ENCODE data around the gene NKX3-2.

NKX3-2 gene

GRCh38 chr4:13537011-13537831 is 7.1 kb downstream of the NKX3-2 start:
- H3K9ac ChIP-seq (ENCODE audit: low read depth, low read length) = no peak overlapping the region
- peaks cover 100% of the 10 kb centered on the region for H3K27me3 ChIP-seq (ENCODE audit: control insufficient read depth, insufficient read depth, low read length)
- H3K9me3 ChIP-seq (ENCODE audit: control insufficient read depth, insufficient read depth, low read length) = no peaks in the 10 kb centered on the region
- H3K4me3 ChIP-seq (ENCODE audit: low read depth, low read length) = peak overlapping the region; percentile 18
- H3K4me1 ChIP-seq (ENCODE audit: control insufficient read depth, insufficient read depth, low read length) = peaks cover 3% of the 10 kb centered on the region
- H3K36me3 ChIP-seq (ENCODE audit: control insufficient read depth, insufficient read depth, low read length) = no peaks in the 10 kb centered on the region

GRCh38 chr4:13536607-13537006 is 7.7 kb downstream of the NKX3-2 start:
- Histone ChIP-seq H3K27me3 (ENCODE audit: control insufficient read depth, insufficient read depth, low read length) (peaks cover 100% of the 10 kb centered on the region), H3K9me3 (ENCODE audit: control insufficient read depth, insufficient read depth, low read length) (no peaks in the 10 kb centered on the region), H3K4me3 (ENCODE audit: low read depth, low read length) (no peak overlapping the region), H3K4me1 (ENCODE audit: control insufficient read depth, insufficient read depth, low read length) (peaks cover 4% of the 10 kb centered on the region), H3K36me3 (ENCODE audit: control insufficient read depth, insufficient read depth, low read length) (no peaks in the 10 kb centered on the region), H3K9ac (ENCODE audit: low read depth, low read length) (no peak overlapping the region)

- Histone ChIP-seq H3K36me3 (ENCODE audit: control insufficient read depth, insufficient read depth, low read length) (no peaks in the 10 kb centered on the region), H3K4me3 (ENCODE audit: low read depth, low read length) (peak overlapping the region; percentile 33), H3K9ac (ENCODE audit: low read depth, low read length) (no peak overlapping the region), H3K4me1 (ENCODE audit: control insufficient read depth, insufficient read depth, low read length) (peaks cover 3% of the 10 kb centered on the region), H3K27me3 (ENCODE audit: control insufficient read depth, insufficient read depth, low read length) (peaks cover 100% of the 10 kb centered on the region), H3K9me3 (ENCODE audit: control insufficient read depth, insufficient read depth, low read length) (no peaks in the 10 kb centered on the region)
Measured at GRCh38 chr4:13535708-13536361, 8.5 kb downstream of the NKX3-2 start.

GRCh38 chr4:13535118-13535517 is 9.2 kb downstream of the NKX3-2 start:
- Histone ChIP-seq H3K4me1 (ENCODE audit: control insufficient read depth, insufficient read depth, low read length) (peaks cover 3% of the 10 kb centered on the region), H3K9ac (ENCODE audit: low read depth, low read length) (no peak overlapping the region), H3K9me3 (ENCODE audit: control insufficient read depth, insufficient read depth, low read length) (no peaks in the 10 kb centered on the region), H3K27me3 (ENCODE audit: control insufficient read depth, insufficient read depth, low read length) (peaks cover 100% of the 10 kb centered on the region), H3K36me3 (ENCODE audit: control insufficient read depth, insufficient read depth, low read length) (no peaks in the 10 kb centered on the region), H3K4me3 (ENCODE audit: low read depth, low read length) (no peak overlapping the region)

- H3K4me3 ChIP-seq (ENCODE audit: low read depth, low read length) = peak overlapping the region; percentile 11
- no peak overlapping the region for H3K9ac ChIP-seq (ENCODE audit: low read depth, low read length)
- H3K36me3 ChIP-seq (ENCODE audit: control insufficient read depth, insufficient read depth, low read length) = no peaks in the 10 kb centered on the region
- no peaks in the 10 kb centered on the region for H3K9me3 ChIP-seq (ENCODE audit: control insufficient read depth, insufficient read depth, low read length)
- H3K27me3 ChIP-seq (ENCODE audit: control insufficient read depth, insufficient read depth, low read length) = peaks cover 100% of the 10 kb centered on the region
- H3K4me1 ChIP-seq (ENCODE audit: control insufficient read depth, insufficient read depth, low read length) = peaks cover 3% of the 10 kb centered on the region
Measured at GRCh38 chr4:13534344-13535063, 9.8 kb downstream of the NKX3-2 start.

- no peak overlapping the region for H3K9ac ChIP-seq (ENCODE audit: low read depth, low read length)
- H3K27me3 ChIP-seq (ENCODE audit: control insufficient read depth, insufficient read depth, low read length) = peaks cover 100% of the 10 kb centered on the region
- peak overlapping the region; percentile 11 for H3K4me3 ChIP-seq (ENCODE audit: low read depth, low read length)
- H3K4me1 ChIP-seq (ENCODE audit: control insufficient read depth, insufficient read depth, low read length) = peaks cover 3% of the 10 kb centered on the region
- no peaks in the 10 kb centered on the region for H3K9me3 ChIP-seq (ENCODE audit: control insufficient read depth, insufficient read depth, low read length)
- no peaks in the 10 kb centered on the region for H3K36me3 ChIP-seq (ENCODE audit: control insufficient read depth, insufficient read depth, low read length)
Measured at GRCh38 chr4:13533670-13534343, 10.5 kb downstream of the NKX3-2 start.

- H3K27me3 ChIP-seq (ENCODE audit: control insufficient read depth, insufficient read depth, low read length) = peaks cover 100% of the 10 kb centered on the region
- H3K9me3 ChIP-seq (ENCODE audit: control insufficient read depth, insufficient read depth, low read length) = no peaks in the 10 kb centered on the region
- H3K9ac ChIP-seq (ENCODE audit: low read depth, low read length) = no peak overlapping the region
- peaks cover 3% of the 10 kb centered on the region for H3K4me1 ChIP-seq (ENCODE audit: control insufficient read depth, insufficient read depth, low read length)
- H3K4me3 ChIP-seq (ENCODE audit: low read depth, low read length) = peak overlapping the region; percentile 22
- no peaks in the 10 kb centered on the region for H3K36me3 ChIP-seq (ENCODE audit: control insufficient read depth, insufficient read depth, low read length)
Measured at GRCh38 chr4:13531625-13531998, 12.7 kb downstream of the NKX3-2 start.

- Histone ChIP-seq H3K27me3 (ENCODE audit: control insufficient read depth, insufficient read depth, low read length) (peaks cover 100% of the 10 kb centered on the region), H3K9me3 (ENCODE audit: control insufficient read depth, insufficient read depth, low read length) (no peaks in the 10 kb centered on the region), H3K4me1 (ENCODE audit: control insufficient read depth, insufficient read depth, low read length) (peaks cover 5% of the 10 kb centered on the region), H3K36me3 (ENCODE audit: control insufficient read depth, insufficient read depth, low read length) (no peaks in the 10 kb centered on the region), H3K9ac (ENCODE audit: low read depth, low read length) (no peak overlapping the region), H3K4me3 (ENCODE audit: low read depth, low read length) (peak overlapping the region; percentile 24)
Measured at GRCh38 chr4:13530823-13531624, 13.3 kb downstream of the NKX3-2 start.

- peaks cover 11% of the 10 kb centered on the region for H3K4me1 ChIP-seq (ENCODE audit: control insufficient read depth, insufficient read depth, low read length)
- no peaks in the 10 kb centered on the region for H3K36me3 ChIP-seq (ENCODE audit: control insufficient read depth, insufficient read depth, low read length)
- H3K9ac ChIP-seq (ENCODE audit: low read depth, low read length) = no peak overlapping the region
- peaks cover 4% of the 10 kb centered on the region for H3K9me3 ChIP-seq (ENCODE audit: control insufficient read depth, insufficient read depth, low read length)
- peaks cover 100% of the 10 kb centered on the region for H3K27me3 ChIP-seq (ENCODE audit: control insufficient read depth, insufficient read depth, low read length)
- H3K4me3 ChIP-seq (ENCODE audit: low read depth, low read length) = peak overlapping the region; percentile 34
Measured at GRCh38 chr4:13529128-13529919, 15.0 kb downstream of the NKX3-2 start.

- peaks cover 4% of the 10 kb centered on the region for H3K9me3 ChIP-seq (ENCODE audit: control insufficient read depth, insufficient read depth, low read length)
- peaks cover 11% of the 10 kb centered on the region for H3K4me1 ChIP-seq (ENCODE audit: control insufficient read depth, insufficient read depth, low read length)
- H3K27me3 ChIP-seq (ENCODE audit: control insufficient read depth, insufficient read depth, low read length) = peaks cover 100% of the 10 kb centered on the region
- no peaks in the 10 kb centered on the region for H3K36me3 ChIP-seq (ENCODE audit: control insufficient read depth, insufficient read depth, low read length)
- H3K9ac ChIP-seq (ENCODE audit: low read depth, low read length) = no peak overlapping the region
- no peak overlapping the region for H3K4me3 ChIP-seq (ENCODE audit: low read depth, low read length)
Measured at GRCh38 chr4:13528821-13529127, 15.5 kb downstream of the NKX3-2 start.
